Stimulated activated CD4-positive, alpha-beta T cell treated with anti-CD3 and anti-CD28 coated beads, Interleukin-2, amount 100 ng/mL, for 24 hours (primary cell): ENCODE measurements around the gene RNF213.
A peak's percentile ranks its signal among the peaks of the same experiment; 100 is the strongest.

Source experiments
- DNase-seq, 2 donors: peaks; one replicate each; pipeline ENCODE4 v3.0.0-alpha.2; 2020

Gene RNF213

GRCh38 chr17:80353718-80354275 is 93.1 kb downstream of the RNF213 start:
- no peak for DNase-seq

GRCh38 chr17:80354336-80354735 is 93.7 kb downstream of the RNF213 start:
- no peak for DNase-seq

GRCh38 chr17:80356231-80356856 is 95.7 kb downstream of the RNF213 start:
- no peak for DNase-seq

DNA sequence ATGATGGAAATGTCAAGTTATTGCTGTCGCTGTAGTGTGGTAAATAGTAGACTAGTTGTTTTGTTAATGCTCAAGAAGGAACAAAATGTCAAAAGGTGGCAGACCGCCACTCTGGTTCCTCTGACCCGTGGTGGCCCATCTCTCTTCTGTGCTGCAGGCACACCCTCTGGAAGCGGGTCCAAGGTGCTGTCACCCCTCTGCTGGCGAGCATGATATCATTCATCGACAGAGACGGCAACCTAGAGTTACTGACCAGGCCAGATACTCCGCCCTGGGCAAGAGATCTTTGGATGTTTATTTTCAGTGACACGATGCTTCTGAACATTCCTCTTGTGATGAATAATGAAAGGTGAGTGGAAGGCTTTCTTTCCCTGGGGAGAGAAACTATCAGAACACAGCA is 97.5 kb downstream of the RNF213 start:
- no peak for DNase-seq

- no peak for DNase-seq
These were observed 98.2 kb downstream of the RNF213 start for GRCh38 chr17:80358861-80359260.

DNA sequence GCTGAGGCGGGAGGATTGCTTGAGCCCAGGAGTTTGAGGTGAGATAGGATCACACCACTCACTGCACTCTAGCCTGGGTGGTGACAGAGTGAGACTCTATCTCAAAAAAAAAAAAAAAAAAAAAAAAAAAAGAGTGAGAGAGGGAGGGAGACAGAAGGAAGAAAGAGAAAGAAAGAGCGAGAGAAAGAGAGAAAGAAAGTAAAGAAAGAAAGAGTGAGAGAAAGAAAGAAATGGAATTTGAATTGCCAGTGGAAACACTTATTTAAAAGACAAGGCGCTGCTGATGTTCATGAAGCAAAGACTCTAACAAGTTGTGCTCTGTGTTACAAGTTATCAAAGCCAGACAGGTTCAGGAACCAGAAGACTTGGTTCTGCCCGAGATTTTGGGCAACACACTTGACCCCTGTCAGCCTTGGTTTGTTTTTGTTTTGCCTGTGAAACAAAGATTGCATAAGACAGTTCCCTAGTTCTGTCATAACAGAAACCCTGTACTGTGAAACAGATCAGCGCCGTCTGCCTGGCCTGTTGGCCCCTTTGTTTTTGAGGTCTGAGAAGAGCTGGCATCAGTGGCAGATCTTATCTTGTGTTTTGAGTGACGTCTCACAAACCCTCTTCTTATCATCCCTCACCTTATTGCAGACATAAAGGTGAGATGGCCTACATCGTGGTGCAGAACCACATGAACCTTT is 98.9 kb downstream of the RNF213 start:
- DNase-seq = no peak

DNA sequence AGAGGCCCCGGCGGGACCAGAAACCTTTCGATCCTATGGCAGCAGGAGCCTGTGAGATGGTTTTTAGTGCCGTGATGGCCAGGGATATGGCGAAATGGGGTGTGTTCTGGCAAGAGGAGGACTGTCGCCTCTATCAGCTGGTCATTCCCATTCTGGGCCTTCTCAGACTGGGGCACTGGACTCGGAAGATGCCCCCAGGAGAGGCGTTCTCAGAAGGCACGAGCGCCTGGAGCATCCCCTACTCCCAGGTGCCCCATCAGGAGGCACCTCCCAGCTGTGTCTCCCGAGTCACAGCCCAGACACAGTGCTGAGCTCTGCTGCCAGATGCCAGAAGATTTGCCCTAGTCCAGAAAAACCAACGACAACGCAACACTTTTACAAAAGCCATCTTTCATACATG is 99.7 kb downstream of the RNF213 start:
- no peak for DNase-seq

- peak; percentile 33 to 40 for DNase-seq
These were observed 101.0 kb downstream of the RNF213 start for GRCh38 chr17:80361495-80362220.

GRCh38 chr17:80362428-80363119 is 101.9 kb downstream of the RNF213 start:
- DNase-seq = no peak

DNA sequence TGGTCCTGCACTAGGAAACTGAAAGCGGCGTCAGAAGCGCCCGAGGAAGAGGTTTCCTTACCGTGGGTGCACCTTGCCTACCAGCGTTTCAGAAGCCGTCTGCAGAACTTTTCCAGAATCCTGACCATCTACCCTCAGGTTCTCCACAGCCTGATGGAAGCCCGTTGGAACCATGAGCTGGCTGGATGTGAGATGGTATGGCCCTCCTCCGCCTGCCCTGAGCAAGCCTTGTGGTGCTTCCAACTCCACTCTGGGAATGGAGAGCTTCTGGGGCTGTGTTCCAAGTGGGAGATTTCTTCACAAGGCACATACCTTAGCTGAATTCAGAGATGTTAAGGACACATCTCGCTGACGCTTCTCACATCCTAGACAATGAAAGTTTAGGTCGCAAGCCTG is 102.5 kb downstream of the RNF213 start:
- no peak for DNase-seq

DNA sequence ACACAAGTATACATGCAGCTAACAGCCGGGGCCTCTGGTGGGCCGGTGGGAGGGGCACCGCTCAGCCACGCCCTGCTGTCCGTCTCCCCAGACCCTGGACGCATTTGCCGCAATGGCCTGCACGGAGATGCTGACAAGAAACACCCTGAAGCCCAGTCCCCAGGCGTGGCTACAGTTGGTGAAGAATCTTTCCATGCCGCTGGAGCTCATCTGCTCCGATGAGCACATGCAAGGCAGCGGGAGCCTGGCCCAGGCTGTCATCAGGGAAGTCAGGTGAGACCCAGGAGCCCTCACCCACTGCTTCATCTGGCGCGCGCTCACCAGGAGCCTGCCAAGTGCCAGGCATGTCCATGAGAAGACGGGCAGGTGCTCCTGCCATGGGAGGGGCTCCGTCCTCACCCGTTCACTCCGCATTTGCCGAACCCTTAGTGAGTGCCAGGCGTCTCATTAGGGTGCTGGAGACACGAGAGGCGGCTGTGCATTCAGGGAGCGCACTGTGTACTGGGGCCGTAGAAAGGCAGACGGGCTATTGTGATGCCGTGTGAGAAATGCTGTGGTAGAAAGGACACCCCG is 103.0 kb downstream of the RNF213 start:
- DNase-seq = no peak

GRCh38 chr17:80364091-80364691 is 103.5 kb downstream of the RNF213 start:
- peak in 1 of 2 donors; percentile 24 for DNase-seq

DNA sequence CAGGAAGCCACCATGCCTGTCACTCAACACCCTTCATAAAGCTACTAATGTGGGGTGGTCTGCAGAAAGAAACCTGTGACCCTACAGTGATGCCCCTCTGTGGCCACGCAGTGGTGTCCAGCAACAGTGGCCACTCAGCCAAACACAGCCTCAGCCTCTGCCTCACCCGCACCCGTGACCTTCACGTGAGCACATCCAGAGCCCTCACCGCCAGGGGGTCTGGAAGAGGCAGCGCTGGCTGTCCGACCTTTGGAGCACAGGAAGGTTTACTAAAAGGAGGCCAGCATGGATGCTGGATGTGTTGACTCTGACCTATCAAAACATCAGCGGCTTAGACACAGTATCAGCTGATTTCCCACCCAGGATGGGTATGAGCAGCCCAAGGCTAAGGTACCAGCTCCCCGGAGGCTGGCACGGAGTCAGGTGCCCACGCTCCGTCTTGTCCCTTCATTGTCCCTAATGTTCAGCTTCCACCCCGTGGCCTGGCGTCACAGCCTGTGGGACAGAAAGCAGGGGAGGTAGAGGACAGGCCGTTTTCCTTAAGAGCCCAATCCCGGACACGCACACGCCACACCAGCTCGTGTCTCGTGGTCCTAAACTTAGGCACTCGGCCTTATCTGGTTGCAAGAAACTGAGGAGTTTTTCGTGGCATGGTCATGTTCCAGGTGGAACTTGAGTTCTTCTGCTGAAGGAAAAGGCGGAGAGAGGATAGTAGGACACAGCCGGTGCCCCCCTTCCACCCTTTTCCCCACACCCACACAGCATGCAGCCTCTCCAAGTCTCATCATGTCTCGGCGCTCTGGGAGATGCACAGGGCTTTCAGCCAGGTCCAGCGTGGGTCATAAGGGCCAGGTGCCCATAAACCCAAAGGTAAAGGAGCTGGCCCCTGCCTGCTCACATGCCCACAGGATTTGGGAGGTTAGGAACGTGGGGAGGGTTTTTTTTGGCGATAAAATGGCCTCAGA is 104.6 kb downstream of the RNF213 start:
- DNase-seq = no peak

- DNase-seq = no peak
These were observed 105.3 kb downstream of the RNF213 start for GRCh38 chr17:80365983-80366382.

DNA sequence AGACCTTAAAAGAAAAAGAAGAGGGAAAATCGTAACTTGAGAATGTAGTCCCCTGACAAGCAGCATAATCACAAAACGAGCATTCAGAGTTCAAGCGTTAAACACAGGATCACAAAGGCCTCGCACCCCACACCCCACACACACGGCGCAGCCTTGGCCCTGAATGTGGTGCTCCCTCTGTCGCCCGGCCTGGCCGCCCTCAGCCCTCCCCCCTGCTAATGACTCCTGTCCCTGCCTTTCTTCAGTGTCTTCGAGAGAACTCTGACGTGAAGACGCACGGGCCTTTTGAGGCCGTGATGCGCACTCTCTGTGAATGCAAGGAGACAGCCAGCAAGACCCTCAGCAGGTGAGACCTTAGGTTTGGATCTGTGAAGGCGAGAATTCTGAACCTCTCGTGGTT is 106.9 kb downstream of the RNF213 start:
- no peak for DNase-seq

DNA sequence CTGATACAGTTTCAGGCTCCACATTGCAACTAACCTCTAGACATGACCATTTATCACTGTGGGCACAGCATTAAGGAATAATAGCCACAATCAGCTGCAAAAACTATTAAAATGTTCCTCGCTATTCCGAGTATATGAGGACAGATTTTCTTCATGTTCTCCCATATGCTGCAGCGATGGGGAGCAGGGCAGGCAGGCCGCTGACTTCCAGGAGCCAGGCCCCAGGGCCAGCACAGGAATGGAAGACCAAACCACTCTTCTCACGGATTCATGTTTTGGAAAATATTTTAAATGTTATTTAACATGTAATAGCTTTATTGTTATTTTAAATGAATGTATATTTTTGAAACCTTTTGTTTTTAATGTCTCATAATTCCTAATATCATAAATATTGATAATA is 110.5 kb downstream of the RNF213 start:
- DNase-seq = no peak

GRCh38 chr17:80372456-80372855 is 111.8 kb downstream of the RNF213 start:
- no peak for DNase-seq

DNA sequence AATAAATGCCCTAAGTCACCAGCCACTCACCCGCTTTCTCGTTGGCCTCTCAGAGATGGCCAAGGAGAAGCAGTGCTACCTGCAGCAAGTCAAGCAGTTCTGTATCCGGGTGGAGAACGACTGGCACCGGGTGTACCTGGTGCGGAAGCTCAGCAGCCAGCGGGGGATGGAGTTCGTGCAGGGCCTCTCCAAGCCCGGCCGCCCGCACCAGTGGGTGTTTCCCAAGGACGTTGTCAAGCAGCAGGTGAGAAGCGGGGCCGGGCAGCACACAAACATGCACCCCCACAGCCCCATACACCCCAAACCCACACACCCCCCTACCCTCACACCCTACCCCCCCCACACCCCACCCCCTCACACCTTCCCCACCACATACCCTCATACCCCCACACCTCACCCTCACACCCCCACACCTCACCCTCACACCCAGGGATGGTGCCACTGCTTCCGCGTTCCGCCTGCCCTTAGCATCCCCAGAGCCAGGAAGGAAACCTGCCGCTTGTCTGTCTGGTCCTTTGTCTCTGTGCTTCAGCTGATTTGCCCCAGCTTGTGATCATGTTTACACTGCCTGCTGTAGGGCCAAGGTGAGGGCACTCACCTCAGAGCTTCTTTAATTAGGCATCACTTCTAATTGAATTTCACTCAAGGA is 112.4 kb downstream of the RNF213 start:
- DNase-seq = no peak

DNA sequence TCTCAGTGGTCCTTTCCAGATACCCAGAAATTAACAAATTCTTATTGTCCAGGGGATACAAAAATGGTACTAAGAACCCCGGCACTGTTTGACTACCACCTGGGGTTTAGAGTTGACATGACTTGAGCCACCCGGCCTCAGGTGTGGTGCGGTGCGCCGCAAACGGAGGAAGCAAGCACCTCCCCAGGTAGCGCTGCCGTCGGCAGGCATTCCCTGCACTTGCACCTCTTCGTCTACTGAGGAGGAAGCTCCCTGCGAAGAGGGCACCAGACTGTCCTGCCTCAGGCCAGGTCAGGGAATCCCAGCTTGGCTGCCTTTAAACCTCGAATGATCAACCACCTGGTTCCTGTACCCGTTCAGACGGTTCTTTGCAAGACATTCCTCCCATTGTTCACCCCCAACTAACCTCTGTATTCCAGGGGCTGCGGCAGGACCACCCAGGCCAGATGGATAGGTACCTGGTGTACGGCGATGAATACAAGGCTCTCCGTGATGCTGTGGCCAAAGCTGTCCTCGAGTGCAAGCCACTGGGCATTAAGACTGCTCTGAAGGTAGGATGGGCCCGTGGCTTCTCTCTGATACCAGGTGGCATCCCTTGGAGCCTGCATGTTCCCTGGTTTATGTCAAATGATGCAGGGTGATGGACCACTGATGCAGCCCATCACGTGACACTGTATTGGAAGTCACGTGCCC is 113.5 kb downstream of the RNF213 start:
- no peak for DNase-seq
